Measurements from ENCODE around the gene LPP.

Gene LPP

GRCh38 chr3:188761439-188761838 lies 607.5 kb downstream of the LPP start:
- DNase-seq: no peak

- DNase-seq: no peak
Observed at GRCh38 chr3:188761964-188762363, 608.0 kb downstream of the LPP start.

DNA sequence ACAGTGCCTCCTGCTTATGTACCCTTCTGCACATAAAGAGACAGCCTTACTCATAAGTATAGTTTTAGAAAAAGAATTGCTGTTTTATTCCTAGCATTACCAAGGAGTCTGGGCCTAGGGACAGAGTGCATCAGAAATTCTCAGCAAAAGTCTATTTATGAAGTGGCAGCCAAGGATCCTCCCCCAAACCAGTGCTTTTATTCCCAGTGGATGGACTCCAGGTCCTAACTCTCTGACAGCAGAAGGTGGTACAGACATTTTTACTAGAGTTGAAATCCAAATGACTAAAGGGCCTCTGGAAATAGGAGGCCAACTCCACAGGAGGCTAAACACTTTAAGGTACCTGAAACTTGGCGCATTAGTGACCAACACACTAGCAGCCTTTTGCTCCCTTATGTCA lies 610.7 kb downstream of the LPP start:
- DNase-seq: no peak

DNA sequence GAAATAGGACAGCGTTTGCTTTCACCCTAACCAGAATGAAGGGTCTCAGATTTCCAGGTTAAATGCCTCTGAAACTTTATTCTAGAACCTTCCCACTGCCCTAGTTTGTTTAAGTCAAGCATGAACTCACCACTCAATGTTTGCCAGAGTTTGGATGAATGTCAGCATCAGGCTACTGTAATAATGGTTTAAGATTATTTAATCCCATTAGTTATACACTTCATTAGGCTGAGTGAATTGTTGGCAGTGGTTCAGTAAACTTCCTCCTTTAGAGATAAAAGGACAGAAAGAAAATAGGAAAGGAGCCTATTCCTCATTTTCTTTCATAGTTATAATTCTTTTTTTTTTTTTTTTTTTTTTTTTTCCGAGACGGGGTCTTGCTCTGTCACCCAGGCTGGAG lies 615.9 kb downstream of the LPP start:
- no peak for DNase-seq

GRCh38 chr3:188772886-188773285 lies 618.9 kb downstream of the LPP start:
- no peak for DNase-seq

- DNase-seq: no peak
Observed at GRCh38 chr3:188775412-188775811, 621.5 kb downstream of the LPP start.

- DNase-seq: no peak
Observed at GRCh38 chr3:188776447-188776846, 622.5 kb downstream of the LPP start.

DNA sequence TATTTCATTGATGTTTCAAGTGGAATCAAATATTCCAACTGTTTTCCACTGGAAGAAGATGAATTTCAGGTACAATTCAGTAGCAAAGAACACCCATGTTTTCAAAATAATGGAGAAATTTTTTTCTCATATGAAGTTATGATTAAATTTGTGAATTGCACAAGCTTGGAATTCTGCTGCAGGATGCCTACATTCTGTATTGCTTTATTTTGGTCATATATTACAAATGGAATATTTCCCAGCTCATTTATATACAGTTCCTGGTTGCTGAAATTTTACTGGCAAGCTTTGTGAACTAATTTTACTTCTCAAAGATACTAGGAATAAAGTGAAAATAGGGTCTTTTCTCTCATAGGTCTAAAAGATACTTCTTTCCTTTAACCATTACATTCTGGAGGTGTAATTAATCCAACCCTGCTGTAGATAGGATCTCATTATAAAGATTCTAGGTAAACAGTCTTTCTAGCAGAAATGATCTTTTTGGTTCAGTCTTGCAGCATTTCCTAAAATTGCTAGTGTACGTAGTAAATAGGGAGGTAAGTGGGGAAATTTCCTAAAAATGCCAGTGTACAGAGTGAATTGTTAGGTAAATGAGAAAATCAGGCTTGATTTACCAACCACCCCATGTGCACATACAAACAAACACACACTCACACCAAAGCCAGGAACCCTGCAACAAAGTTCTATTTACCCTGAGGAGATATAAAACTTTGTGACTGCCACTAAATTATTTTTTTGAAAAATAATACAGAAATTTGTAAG lies 624.3 kb downstream of the LPP start:
- DNase-seq: no peak

GRCh38 chr3:188779281-188779980 lies 625.5 kb downstream of the LPP start:
- DNase-seq: no peak

- DNase-seq: no peak
Observed at GRCh38 chr3:188780193-188781147, 626.5 kb downstream of the LPP start.

GRCh38 chr3:188782613-188783124 lies 628.7 kb downstream of the LPP start:
- DNase-seq: no peak

- no peak for DNase-seq
Observed at GRCh38 chr3:188786424-188786823, 632.5 kb downstream of the LPP start.

DNA sequence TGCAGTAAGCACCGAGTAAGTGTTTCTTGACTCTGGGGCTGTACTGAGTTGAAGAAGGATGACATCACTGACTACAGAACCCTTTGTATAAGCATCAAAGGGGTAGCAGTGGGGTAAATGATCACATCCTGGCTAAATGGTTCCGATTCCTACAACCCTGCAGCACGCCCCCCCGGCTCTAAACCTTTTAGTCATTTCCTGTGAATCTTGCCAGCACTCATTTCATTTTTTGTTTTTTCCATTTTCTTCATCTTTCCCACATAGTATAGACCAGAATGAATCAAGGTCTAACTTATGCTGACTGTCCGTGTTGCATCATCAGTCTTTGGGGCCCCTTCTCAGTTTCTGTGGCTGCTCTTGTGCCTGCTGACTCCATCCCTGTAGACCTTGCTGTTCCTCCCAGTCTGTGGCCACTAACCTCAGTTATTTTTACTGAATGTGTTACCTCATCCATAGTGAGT lies 634.7 kb downstream of the LPP start:
- no peak for DNase-seq

GRCh38 chr3:188789251-188789650 lies 635.3 kb downstream of the LPP start:
- no peak for DNase-seq

DNA sequence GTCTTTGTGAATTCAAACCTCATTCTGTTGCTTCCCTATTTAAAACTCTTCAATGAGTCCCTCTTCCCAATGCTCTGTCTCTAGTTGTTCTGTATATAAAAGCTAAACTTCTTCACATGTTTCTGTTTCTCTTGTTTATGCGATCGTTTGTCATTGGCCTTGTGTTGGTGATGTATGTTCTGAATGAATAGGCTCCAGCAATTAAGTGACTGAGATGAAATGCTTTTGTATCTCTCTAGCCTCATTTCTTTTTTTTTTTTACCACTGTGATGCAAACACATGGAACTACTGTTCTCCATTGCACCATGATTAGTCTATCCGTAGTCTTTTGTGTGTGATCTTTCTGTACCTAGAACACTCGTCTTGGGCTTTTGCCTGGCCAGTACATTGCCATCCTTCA lies 637.4 kb downstream of the LPP start:
- DNase-seq: no peak

DNA sequence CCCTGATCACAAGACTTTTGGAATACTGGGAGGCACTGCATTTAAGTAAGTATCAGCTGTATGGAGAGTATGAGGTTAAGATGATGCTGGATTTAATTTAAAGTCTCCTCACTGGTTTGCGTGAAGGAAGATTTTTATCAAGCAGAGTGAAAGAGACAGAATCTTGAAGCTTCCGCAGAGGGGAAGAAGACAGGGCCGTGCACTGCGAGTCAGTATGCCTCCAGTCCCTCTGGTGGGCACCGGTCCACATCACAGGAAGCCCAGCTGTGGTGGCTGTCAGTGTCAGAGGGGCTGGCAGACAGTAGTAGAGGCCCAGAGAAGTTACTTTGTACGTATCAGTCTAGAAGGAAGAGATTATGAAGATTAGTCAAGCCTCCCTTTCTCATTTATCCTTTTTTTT lies 638.8 kb downstream of the LPP start:
- no peak for DNase-seq

DNA sequence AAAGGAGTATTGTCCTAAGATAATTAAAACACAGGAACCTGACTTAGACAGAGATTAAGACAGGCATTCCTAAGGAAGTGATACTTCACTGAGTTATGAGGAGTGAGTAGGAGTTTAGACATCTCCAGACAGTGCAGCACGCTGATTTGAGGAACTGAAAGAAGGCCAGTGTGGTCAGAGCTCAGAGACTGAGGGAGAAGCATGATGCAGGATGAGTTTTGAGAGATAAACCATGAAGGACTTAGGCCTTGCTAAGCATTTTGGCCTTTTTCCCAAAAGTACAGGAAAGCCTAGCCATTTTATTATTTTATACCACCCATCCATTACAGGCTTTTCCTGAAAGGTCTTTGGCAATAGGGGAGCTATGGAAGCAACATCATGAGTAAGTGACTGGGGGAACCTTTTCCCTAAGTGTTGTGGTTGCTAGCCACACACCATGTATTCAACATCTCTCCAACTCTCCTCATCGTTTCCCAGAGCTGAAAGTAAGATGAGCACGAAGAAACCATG lies 642.2 kb downstream of the LPP start:
- DNase-seq: no peak

DNA sequence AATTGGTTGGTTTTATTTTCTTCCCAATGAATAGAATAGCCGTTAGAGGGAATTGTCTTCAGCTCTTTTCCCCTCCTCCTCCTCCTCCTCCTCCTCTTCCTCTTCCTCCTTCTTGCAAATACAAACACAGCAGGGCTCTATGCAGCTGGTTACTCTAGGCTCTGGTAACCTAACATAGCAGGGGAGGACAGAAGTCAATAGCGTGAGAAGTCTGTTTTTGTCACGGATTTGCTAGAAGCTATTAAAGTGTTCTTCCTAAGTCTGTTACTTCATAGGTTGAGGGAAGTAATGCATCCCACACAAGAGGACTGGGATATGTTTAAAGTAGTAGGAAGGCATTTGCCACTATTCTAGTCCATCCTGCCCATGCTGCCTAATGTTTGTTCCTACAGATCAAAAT lies 643.1 kb downstream of the LPP start:
- DNase-seq: no peak

- no peak for DNase-seq
Observed at GRCh38 chr3:188798556-188799145, 644.7 kb downstream of the LPP start.

GRCh38 chr3:188801393-188801792 lies 647.4 kb downstream of the LPP start:
- no peak for DNase-seq

DNA sequence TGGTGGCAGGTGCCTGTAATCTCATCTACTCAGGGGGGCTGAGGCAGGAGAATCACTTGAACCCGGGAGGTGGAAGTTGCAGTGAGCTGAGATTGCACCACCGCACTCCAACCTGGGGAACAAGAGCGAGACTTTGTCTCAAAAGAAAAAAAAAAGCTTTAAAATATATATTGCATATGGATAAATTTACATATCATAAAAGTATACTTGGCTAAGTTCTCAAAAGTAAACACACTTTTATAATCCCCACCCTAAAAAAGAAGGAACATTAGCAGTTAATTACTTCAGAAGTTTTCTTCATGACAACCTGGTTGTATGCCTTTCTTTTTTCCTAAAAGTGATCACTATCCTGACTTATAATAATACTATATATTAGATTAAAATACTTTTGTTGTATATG lies 648.7 kb downstream of the LPP start:
- DNase-seq: no peak

DNA sequence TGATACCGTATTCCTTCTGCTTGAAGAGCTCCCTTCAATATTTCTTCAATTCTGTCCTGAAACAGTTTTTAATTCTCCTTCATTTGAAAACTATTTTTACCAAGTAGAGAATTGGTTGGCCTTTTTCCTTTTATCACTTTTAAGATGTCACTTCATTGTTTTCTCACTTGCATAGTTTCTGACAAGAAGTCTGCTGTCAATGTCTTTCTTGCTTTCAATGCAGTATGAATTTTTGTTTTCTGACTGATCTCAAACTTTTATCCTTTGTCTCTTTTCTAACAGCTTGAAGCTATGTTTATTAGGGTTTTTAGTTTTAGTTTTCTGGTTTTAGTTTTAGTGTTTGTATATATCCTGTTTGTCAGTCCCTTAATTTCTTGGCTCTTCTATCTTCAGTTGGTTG lies 653.0 kb downstream of the LPP start:
- no peak for DNase-seq
